SH-SY5Y (cell line): ENCODE measurements around the gene TCL1B.

ENCODE experiments used
- GATA2 ChIP-seq: IDR thresholded peaks from 2 replicates; pipeline ENCODE4 v1.6.1; 2011; ENCODE audit warnings: mild to moderate bottlenecking, low read depth, low read length
- GATA3 ChIP-seq: IDR thresholded peaks from 2 replicates; pipeline ENCODE4 v1.6.1; 2011; ENCODE audit warnings: low read depth, mild to moderate bottlenecking, low read length, moderate library complexity

- TF ChIP-seq GATA2 = no peak
- no peak for TF ChIP-seq GATA3
Observed at GRCh38 chr14:95651028-95651427, 35.2 kb upstream of the TCL1B start.
